T-cell (primary cell): ENCODE data around the gene KIAA0586. TPM values are rescaled to one million over a fixed set of nuclear protein-coding genes. Genes with fewer than 3 reads are reported as not detected.

Source experiments
- ATAC-seq, 4 experiments: fragments of 200-7000 bp in 3 of 4; fragments of 150-1000 bp in 1 of 4; cut with Tn5 transposase; replicated peaks in 1 of 4; 1 replicate in 3 of 4; 2 replicates in 1 of 4; pipeline ENCODE4 v1.10.0; 2021; ENCODE audit warnings: moderate library complexity in 3 of 4, mild to moderate bottlenecking in 2 of 4, moderate number of reproducible peaks in 1 of 4
- CTCF ChIA-PET, 2 donors: fragments of 300-600 bp; sonication (Branson Sonifier 250); formaldehyde crosslinking; loops; one replicate each; lab custom pipeline; 2022; ENCODE audit warnings: antibody characterized with exemption in 2 of 2; lab: Charles Lee
- POLR2A ChIA-PET, 2 donors: fragments of 300-600 bp; sonication (Branson Sonifier 250); formaldehyde crosslinking; loops; one replicate each; lab custom pipeline; 2022; ENCODE audit warnings: antibody characterized with exemption in 2 of 2; lab: Charles Lee
- DNase-seq, 35 experiments: peaks; one replicate each; pipeline versions ENCODE4 v3.0.0 to v3.0.0-alpha.2; 2013 to 2023
- H3K27ac ChIP-seq: one replicate; pipeline ENCODE4 v1.5.1; 2013; ENCODE audit warnings: low read length
- H3K27me3 ChIP-seq, 2 experiments: replicated peaks in 1 of 2; 1 replicate in 1 of 2; 2 replicates in 1 of 2; pipeline versions ENCODE4 v1.6.1 to v1.7.0; 2013; ENCODE audit warnings: low read length in 1 of 2, mixed read lengths in 1 of 2; ENCODE audit not compliant: control insufficient read depth in 2 of 2, insufficient read depth in 2 of 2; ENCODE audit errors: extremely low read depth in 1 of 2
- H3K36me3 ChIP-seq, 2 donors: 1 replicate in 1 of 2; 2 replicates in 1 of 2; pipeline versions ENCODE4 v1.6.1 to v1.7.0; 2013; ENCODE audit warnings: low read length in 1 of 2; ENCODE audit not compliant: control insufficient read depth in 2 of 2, insufficient read depth in 1 of 2; ENCODE audit errors: extremely low read depth in 1 of 2
- H3K4me1 ChIP-seq, 2 experiments: 1 replicate in 1 of 2; 2 replicates in 1 of 2; pipeline versions ENCODE4 v1.6.1 to v1.7.0; 2013; ENCODE audit warnings: low read length in 2 of 2, mixed read lengths in 1 of 2; ENCODE audit not compliant: insufficient read depth in 2 of 2, control insufficient read depth in 1 of 2; ENCODE audit errors: extremely low read depth in 1 of 2
- H3K4me3 ChIP-seq, 2 donors: 1 replicate in 1 of 2; 2 replicates in 1 of 2; pipeline versions ENCODE4 v1.5.1 to v1.7.0; 2013; ENCODE audit warnings: mild to moderate bottlenecking in 2 of 2, low read length in 1 of 2, moderate library complexity in 1 of 2; ENCODE audit not compliant: control insufficient read depth in 1 of 2; ENCODE audit errors: extremely low read depth in 1 of 2
- H3K9me3 ChIP-seq: 2 replicates; pipeline ENCODE4 v1.7.0; 2013
- H3K27ac Mint-ChIP-seq, 2 donors: one replicate each; pipeline ENCODE4 v1.8.0; 2020 to 2021; ENCODE audit warnings: mild to moderate bottlenecking in 2 of 2, mixed read lengths in 2 of 2
- H3K27me3 Mint-ChIP-seq, 2 donors: one replicate each; pipeline ENCODE4 v1.8.0; 2021 to 2022; ENCODE audit warnings: mixed read lengths in 2 of 2
- H3K36me3 Mint-ChIP-seq: one replicate; pipeline ENCODE4 v1.8.0; 2021; ENCODE audit warnings: mixed read lengths
- H3K4me1 Mint-ChIP-seq, 3 donors: one replicate each; pipeline ENCODE4 v1.8.0; 2020 to 2022; ENCODE audit warnings: mixed read lengths in 3 of 3, mild to moderate bottlenecking in 1 of 3
- H3K4me3 Mint-ChIP-seq, 3 donors: one replicate each; pipeline ENCODE4 v1.8.0; 2020 to 2022; ENCODE audit warnings: mild to moderate bottlenecking in 3 of 3, mixed read lengths in 3 of 3, moderate library complexity in 3 of 3
- H3K9me3 Mint-ChIP-seq, 3 donors: one replicate each; pipeline ENCODE4 v1.8.0; 2020 to 2022; ENCODE audit warnings: mixed read lengths in 3 of 3
- WGBS: methylation state at CpG from one replicate; pipeline ENCODE4 v1.1.5; 2013; ENCODE audit warnings: missing lambda C conversion rate; ENCODE audit not compliant: insufficient coverage; 5-methylcytosine and 5-hydroxymethylcytosine counted together
- total RNA-seq, 35 experiments: library from RNA in 6 of 35; stranded (reverse) in 6 of 35; fragments of 120-200 nt in 1 of 35; gene quantifications; one replicate each; pipeline versions ENCODE4 v1.2.1 to v1.2.4 and lab custom pipeline; 2013 to 2026

Gene KIAA0586
- total RNA-seq, 5 donors from 2014 or later (not counting 1 experiment from before 2014, with no cell fraction given), result 32.5 to 37.8 (median 33.7) TPM

GRCh38 chr14:58484176-58484575, 56.7 kb downstream of the KIAA0586 start:
- Mint-ChIP-seq H3K9me3 (peaks cover 0 to 4% (median 4%) of the 10 kb centered on the region in 3 donors), H3K36me3 (peaks cover 45% of the 10 kb centered on the region), H3K4me1 (no peaks in the 10 kb centered on the region), H3K4me3 (no peak overlapping the region), H3K27me3 (no peaks in the 10 kb centered on the region), H3K27ac (no peak overlapping the region)
- no peaks in the 10 kb centered on the region for H3K27me3 ChIP-seq
- H3K27ac ChIP-seq, result no peak overlapping the region
- POLR2A ChIA-PET, result no interaction called here
- no CpG with 5 or more reads among the region's 1 CpG for WGBS
- ATAC-seq (no peak), DNase-seq (no peak)
- H3K4me1 ChIP-seq, result no peaks in the 10 kb centered on the region
- H3K4me3 ChIP-seq, result no peak overlapping the region
- peaks cover 3 to 26% of the 10 kb centered on the region in 2 donors for H3K36me3 ChIP-seq
- H3K9me3 ChIP-seq, result no peaks in the 10 kb centered on the region
- CTCF ChIA-PET, result no interaction called here

GRCh38 chr14:58488550-58488949, 61.0 kb downstream of the KIAA0586 start:
- Histone ChIP-seq H3K9me3 (no peaks in the 10 kb centered on the region), H3K4me1 (no peaks in the 10 kb centered on the region), H3K27me3 (no peaks in the 10 kb centered on the region), H3K27ac (no peak overlapping the region), H3K4me3 (no peak overlapping the region), H3K36me3 (peaks cover 3 to 30% of the 10 kb centered on the region in 2 donors)
- no CpG with 5 or more reads among the region's 1 CpG for WGBS
- POLR2A ChIA-PET, result no interaction called here
- Mint-ChIP-seq H3K9me3 (peaks cover 0 to 4% (median 4%) of the 10 kb centered on the region in 3 donors), H3K27ac (no peak overlapping the region), H3K36me3 (peaks cover 25% of the 10 kb centered on the region), H3K4me1 (no peaks in the 10 kb centered on the region), H3K4me3 (no peak overlapping the region), H3K27me3 (no peaks in the 10 kb centered on the region)
- ATAC-seq, result no peak
- DNase-seq, result no peak
- CTCF ChIA-PET, result no interaction called here

- peaks cover 16% of the 10 kb centered on the region for H3K36me3 Mint-ChIP-seq
- no peaks in the 10 kb centered on the region for H3K4me1 Mint-ChIP-seq
- peaks cover 3 to 27% of the 10 kb centered on the region in 2 donors for H3K36me3 ChIP-seq
- H3K4me1 ChIP-seq, result no peaks in the 10 kb centered on the region
- POLR2A ChIA-PET, result no interaction called here
- H3K9me3 Mint-ChIP-seq, result no peaks in the 10 kb centered on the region
- no peaks in the 10 kb centered on the region for H3K9me3 ChIP-seq
- no peak for ATAC-seq
- no peak overlapping the region for H3K27ac Mint-ChIP-seq
- 100% methylated on average over 1 of the region's 1 CpG for WGBS
- no peak for DNase-seq
- no peak overlapping the region for H3K4me3 ChIP-seq
- H3K27me3 ChIP-seq, result no peaks in the 10 kb centered on the region
- no peak overlapping the region for H3K4me3 Mint-ChIP-seq
- CTCF ChIA-PET, result interaction anchor here in 1 of 2 donors (0.6 to 1.2 kb wide), 2 partner anchors 10 to 423 kb away, joined by 3 to 4 read pairs; no protein-coding TSS in a partner anchor
- no peaks in the 10 kb centered on the region for H3K27me3 Mint-ChIP-seq
- no peak overlapping the region for H3K27ac ChIP-seq
Measured at GRCh38 chr14:58491593-58491992, 64.1 kb downstream of the KIAA0586 start.

- no peak for ATAC-seq
- Histone ChIP-seq H3K4me1 (no peaks in the 10 kb centered on the region), H3K27me3 (no peaks in the 10 kb centered on the region), H3K36me3 (peaks cover 3 to 25% of the 10 kb centered on the region in 2 donors), H3K9me3 (no peaks in the 10 kb centered on the region), H3K4me3 (no peak overlapping the region), H3K27ac (no peak overlapping the region)
- no CpG with 5 or more reads among the region's 1 CpG for WGBS
- H3K27me3 Mint-ChIP-seq, result no peaks in the 10 kb centered on the region
- H3K4me3 Mint-ChIP-seq, result no peak overlapping the region
- POLR2A ChIA-PET, result no interaction called here
- CTCF ChIA-PET, result interaction anchor here (0.6 kb wide), 2 partner anchors 39 to 423 kb away, joined by 3 read pairs; no protein-coding TSS in a partner anchor
- no peak for DNase-seq
- H3K4me1 Mint-ChIP-seq, result no peaks in the 10 kb centered on the region
- H3K9me3 Mint-ChIP-seq, result no peaks in the 10 kb centered on the region
- peaks cover 13% of the 10 kb centered on the region for H3K36me3 Mint-ChIP-seq
- no peak overlapping the region for H3K27ac Mint-ChIP-seq
Measured at GRCh38 chr14:58492044-58492443, 64.5 kb downstream of the KIAA0586 start.

GRCh38 chr14:58501214-58501816, 73.8 kb downstream of the KIAA0586 start:
- Histone ChIP-seq H3K27me3 (no peaks in the 10 kb centered on the region), H3K36me3 (peaks cover 0 to 47% of the 10 kb centered on the region in 2 donors), H3K27ac (no peak overlapping the region), H3K9me3 (no peaks in the 10 kb centered on the region), H3K4me3 (no peak overlapping the region), H3K4me1 (no peaks in the 10 kb centered on the region)
- Mint-ChIP-seq H3K27ac (no peak overlapping the region), H3K4me1 (no peaks in the 10 kb centered on the region), H3K27me3 (no peaks in the 10 kb centered on the region), H3K36me3 (peaks cover 28% of the 10 kb centered on the region), H3K4me3 (no peak overlapping the region), H3K9me3 (no peaks in the 10 kb centered on the region)
- ChIA-PET POLR2A (interaction anchor here in 1 of 2 donors (0.6 kb wide), 1 partner anchor 97 kb away, joined by 3 read pairs; no protein-coding TSS in a partner anchor), CTCF (interaction anchor here (0.5 to 1.9 kb wide), 27 partner anchors 8 to 1075 kb away, joined by 3 to 15 read pairs (median 4); partner anchors contain the start of gene CCDC175 (in 1 of the 2))
- no CpG with 5 or more reads among the region's 3 CpGs for WGBS
- ATAC-seq, result peak; percentile 52 to 71 (median 62)
- DNase-seq, result peak in 12 of 35 experiments; percentile 0 to 66 (median 15)

- ATAC-seq (no peak), DNase-seq (no peak)
- ChIA-PET CTCF (no interaction called here), POLR2A (interaction anchor here in 1 of 2 donors (0.5 kb wide), 1 partner anchor 286 kb away, joined by 3 read pairs; no protein-coding TSS in a partner anchor)
- WGBS, result no CpG with 5 or more reads among the region's 3 CpGs
- H3K27me3 ChIP-seq, result no peaks in the 10 kb centered on the region
- Mint-ChIP-seq H3K4me1 (no peaks in the 10 kb centered on the region), H3K27me3 (no peaks in the 10 kb centered on the region), H3K9me3 (peaks cover 0 to 6% (median 0%) of the 10 kb centered on the region in 3 donors), H3K36me3 (peaks cover 73% of the 10 kb centered on the region), H3K4me3 (no peak overlapping the region), H3K27ac (no peak overlapping the region)
- no peaks in the 10 kb centered on the region for H3K9me3 ChIP-seq
- no peak overlapping the region for H3K4me3 ChIP-seq
- H3K36me3 ChIP-seq, result peaks cover 0 to 29% of the 10 kb centered on the region in 2 donors
- H3K27ac ChIP-seq, result no peak overlapping the region
- no peaks in the 10 kb centered on the region for H3K4me1 ChIP-seq
Measured at GRCh38 chr14:58513272-58513671, 85.8 kb downstream of the KIAA0586 start.
